PFSK-1 (cell line): ENCODE data around the gene SETBP1.

Experiments used
- FOXP2 ChIP-seq: optimal IDR thresholded peaks from 2 replicates; pipeline ENCODE3; 2011; ENCODE audit warnings: borderline replicate concordance, control low read depth, inconsistent platforms; ENCODE audit not compliant: insufficient read depth; ENCODE audit errors: extremely low read length, extremely low read depth
- POLR2AphosphoS5 ChIP-seq: IDR thresholded peaks from 2 replicates; pipeline ENCODE4 v1.6.1; 2012; ENCODE audit warnings: low read depth, mild to moderate bottlenecking, control low read depth, low read length, moderate library complexity
- SIN3A ChIP-seq: IDR thresholded peaks from 2 replicates; pipeline ENCODE4 v1.6.1; 2012; ENCODE audit warnings: mild to moderate bottlenecking, low read length, moderate library complexity, borderline replicate concordance; ENCODE audit not compliant: insufficient read depth
- TAF1 ChIP-seq: IDR thresholded peaks from 2 replicates; pipeline ENCODE4 v1.6.1; 2012; ENCODE audit warnings: low read length, control low read depth, borderline replicate concordance; ENCODE audit not compliant: insufficient read depth
- TF ChIP-seq, protein P1 (sequence below), 2 experiments: IDR thresholded peaks; 2 replicates each; pipeline versions ENCODE4 v1.6.1 to v1.8.0; 2011 to 2012; ENCODE audit warnings: low read depth in 2 of 2, low read length in 2 of 2, control low read depth in 1 of 2, inconsistent platforms in 1 of 2, mild to moderate bottlenecking in 1 of 2, moderate library complexity in 1 of 2; ENCODE audit not compliant: insufficient read depth in 1 of 2

DNA sequence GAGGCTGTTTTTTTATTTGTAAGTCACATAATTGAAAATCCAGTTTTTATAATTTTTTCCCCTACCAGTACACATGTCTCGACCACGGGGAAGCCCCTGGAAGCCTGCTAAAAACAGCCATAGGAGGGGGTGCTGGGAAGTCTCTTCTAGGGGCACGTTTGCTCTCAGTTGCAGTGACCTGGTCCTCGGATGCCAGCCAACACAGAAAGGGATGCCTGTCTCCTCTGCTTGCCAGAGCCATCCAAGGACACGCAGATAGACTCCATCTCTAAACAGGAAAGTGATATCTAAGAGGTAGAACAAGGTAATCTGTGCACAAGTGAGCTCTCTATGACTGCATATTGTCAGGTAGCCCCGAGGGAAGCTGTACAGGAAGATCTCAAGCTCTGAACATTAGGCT is 255.8 kb downstream of the SETBP1 start:
- no peak for TF ChIP-seq SIN3A
- TF ChIP-seq TAF1, result no peak
- TF ChIP-seq POLR2AphosphoS5, result no peak
- TF ChIP-seq, protein P1, sequence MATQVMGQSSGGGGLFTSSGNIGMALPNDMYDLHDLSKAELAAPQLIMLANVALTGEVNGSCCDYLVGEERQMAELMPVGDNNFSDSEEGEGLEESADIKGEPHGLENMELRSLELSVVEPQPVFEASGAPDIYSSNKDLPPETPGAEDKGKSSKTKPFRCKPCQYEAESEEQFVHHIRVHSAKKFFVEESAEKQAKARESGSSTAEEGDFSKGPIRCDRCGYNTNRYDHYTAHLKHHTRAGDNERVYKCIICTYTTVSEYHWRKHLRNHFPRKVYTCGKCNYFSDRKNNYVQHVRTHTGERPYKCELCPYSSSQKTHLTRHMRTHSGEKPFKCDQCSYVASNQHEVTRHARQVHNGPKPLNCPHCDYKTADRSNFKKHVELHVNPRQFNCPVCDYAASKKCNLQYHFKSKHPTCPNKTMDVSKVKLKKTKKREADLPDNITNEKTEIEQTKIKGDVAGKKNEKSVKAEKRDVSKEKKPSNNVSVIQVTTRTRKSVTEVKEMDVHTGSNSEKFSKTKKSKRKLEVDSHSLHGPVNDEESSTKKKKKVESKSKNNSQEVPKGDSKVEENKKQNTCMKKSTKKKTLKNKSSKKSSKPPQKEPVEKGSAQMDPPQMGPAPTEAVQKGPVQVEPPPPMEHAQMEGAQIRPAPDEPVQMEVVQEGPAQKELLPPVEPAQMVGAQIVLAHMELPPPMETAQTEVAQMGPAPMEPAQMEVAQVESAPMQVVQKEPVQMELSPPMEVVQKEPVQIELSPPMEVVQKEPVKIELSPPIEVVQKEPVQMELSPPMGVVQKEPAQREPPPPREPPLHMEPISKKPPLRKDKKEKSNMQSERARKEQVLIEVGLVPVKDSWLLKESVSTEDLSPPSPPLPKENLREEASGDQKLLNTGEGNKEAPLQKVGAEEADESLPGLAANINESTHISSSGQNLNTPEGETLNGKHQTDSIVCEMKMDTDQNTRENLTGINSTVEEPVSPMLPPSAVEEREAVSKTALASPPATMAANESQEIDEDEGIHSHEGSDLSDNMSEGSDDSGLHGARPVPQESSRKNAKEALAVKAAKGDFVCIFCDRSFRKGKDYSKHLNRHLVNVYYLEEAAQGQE (IDR thresholded peaks at IDR 0.05; ENCODE audit: insufficient read depth in 1 of 2, low read depth in 2 of 2, low read length in 2 of 2), result no peak
- TF ChIP-seq FOXP2, result no peak
